Loucy (cell line): ENCODE results near the gene GIMAP8.

ENCODE experiments used
- H2AFZ ChIP-seq: fragments of 200-600 bp; sonication (generic); 2 replicates; pipeline ENCODE4 v1.6.0; 2016; ENCODE audit warnings: antibody characterized with exemption, mild to moderate bottlenecking, low read length, moderate library complexity
- H3F3A ChIP-seq: fragments of 200-600 bp; 2 replicates; pipeline ENCODE4 v1.6.0; 2016; ENCODE audit warnings: antibody characterized with exemption, low read depth, mild to moderate bottlenecking
- H3K27me3 ChIP-seq: fragments of 200-600 bp; sonication (generic); 2 replicates; pipeline ENCODE4 v1.6.1; 2014; ENCODE audit warnings: low read length, mild to moderate bottlenecking; ENCODE audit not compliant: insufficient read depth, poor library complexity, severe bottlenecking
- H3K36me3 ChIP-seq: fragments of 200-600 bp; sonication (generic); 2 replicates; pipeline ENCODE4 v1.6.1; 2016; ENCODE audit warnings: low read length; ENCODE audit not compliant: insufficient read depth
- H3K4me1 ChIP-seq: fragments of 200-600 bp; sonication (generic); 2 replicates; pipeline ENCODE4 v1.5.1; 2014; ENCODE audit warnings: low read length, mild to moderate bottlenecking; ENCODE audit not compliant: insufficient read depth, poor library complexity, severe bottlenecking
- H3K4me2 ChIP-seq: fragments of 200-600 bp; sonication (generic); 2 replicates; pipeline ENCODE4 v1.6.0; 2014; ENCODE audit warnings: antibody characterized with exemption, low read length, low read depth, mild to moderate bottlenecking; ENCODE audit not compliant: poor library complexity, severe bottlenecking
- H3K4me3 ChIP-seq: fragments of 200-600 bp; sonication (generic); 2 replicates; pipeline ENCODE4 v1.5.1; 2014; ENCODE audit warnings: low read length, mild to moderate bottlenecking, mixed read lengths; ENCODE audit not compliant: poor library complexity, severe bottlenecking
- H3K79me2 ChIP-seq: fragments of 200-600 bp; sonication (generic); 2 replicates; pipeline ENCODE4 v1.6.1; 2014; ENCODE audit warnings: low read length; ENCODE audit not compliant: insufficient read depth
- H3K9ac ChIP-seq: fragments of 200-600 bp; sonication (generic); 2 replicates; pipeline ENCODE4 v1.6.0; 2014; ENCODE audit warnings: mild to moderate bottlenecking, low read depth, low read length, moderate library complexity; ENCODE audit not compliant: poor library complexity, severe bottlenecking
- H3K9me2 ChIP-seq: fragments of 200-600 bp; sonication (generic); replicated peaks from 2 replicates; pipeline ENCODE4 v1.6.1; 2016; ENCODE audit warnings: low read depth, low read length, mixed read lengths
- H3K9me3 ChIP-seq: fragments of 200-600 bp; sonication (generic); 2 replicates; pipeline ENCODE4 v1.6.1; 2014; ENCODE audit warnings: mild to moderate bottlenecking, antibody characterized with exemption, low read length, low read depth; ENCODE audit not compliant: insufficient read depth
- H4K20me1 ChIP-seq: fragments of 200-600 bp; sonication (generic); 2 replicates; pipeline ENCODE4 v1.6.0; 2014; ENCODE audit warnings: antibody characterized with exemption, low read length, mild to moderate bottlenecking; ENCODE audit not compliant: insufficient read depth, poor library complexity, severe bottlenecking
- CTCF ChIP-seq: fragments of 200-600 bp; sonication (generic); conservative IDR thresholded peaks from 2 replicates; pipeline ENCODE4 v1.5.1; 2014; ENCODE audit warnings: mild to moderate bottlenecking, antibody characterized with exemption, low read length
- EZH2phosphoT487 ChIP-seq: fragments of 200-600 bp; IDR thresholded peaks from 2 replicates; pipeline ENCODE4 v1.6.1; 2018; ENCODE audit warnings: antibody characterized with exemption, mild to moderate bottlenecking, moderate library complexity, borderline replicate concordance

GIMAP8 gene

GRCh38 chr7:150435047-150435389 is 15.4 kb upstream of the GIMAP8 start:
- Histone ChIP-seq H3K4me3 (no peak overlapping the region), H3K9ac (no peak overlapping the region), H3K27me3 (no peaks in the 10 kb centered on the region), H3K9me2 (no peaks in the 10 kb centered on the region), H3K79me2 (no peaks in the 10 kb centered on the region), H3K9me3 (no peaks in the 10 kb centered on the region), H4K20me1 (no peaks in the 10 kb centered on the region), H3K36me3 (no peaks in the 10 kb centered on the region), H3K4me2 (no peak overlapping the region), H3K4me1 (peaks cover 7% of the 10 kb centered on the region), H2AFZ (no peak overlapping the region; the same call in 1 of the 2 replicates), H3F3A (no peaks in the 10 kb centered on the region)
- TF ChIP-seq CTCF (no peak), EZH2phosphoT487 (no peak)

- H4K20me1 ChIP-seq, result no peaks in the 10 kb centered on the region
- H3K4me3 ChIP-seq, result no peak overlapping the region
- H3K9me3 ChIP-seq, result no peaks in the 10 kb centered on the region
- no peak for TF ChIP-seq EZH2phosphoT487
- no peak for TF ChIP-seq CTCF
- H2AFZ ChIP-seq, result no peak overlapping the region; the same call in 1 of the 2 replicates
- no peak overlapping the region for H3K9ac ChIP-seq
- no peaks in the 10 kb centered on the region for H3F3A ChIP-seq
- H3K79me2 ChIP-seq, result no peaks in the 10 kb centered on the region
- H3K9me2 ChIP-seq, result no peaks in the 10 kb centered on the region
- no peaks in the 10 kb centered on the region for H3K27me3 ChIP-seq
- no peak overlapping the region for H3K4me2 ChIP-seq
- peaks cover 7% of the 10 kb centered on the region for H3K4me1 ChIP-seq
- H3K36me3 ChIP-seq, result no peaks in the 10 kb centered on the region
These were observed 14.9 kb upstream of the GIMAP8 start for GRCh38 chr7:150435390-150436073.

GRCh38 chr7:150439967-150440366 is 10.5 kb upstream of the GIMAP8 start:
- Histone ChIP-seq H3K79me2 (no peaks in the 10 kb centered on the region), H3K4me3 (no peak overlapping the region), H3K9ac (no peak overlapping the region), H2AFZ (no peak overlapping the region), H3K4me1 (peaks cover 5% of the 10 kb centered on the region), H3K9me2 (no peaks in the 10 kb centered on the region), H4K20me1 (no peaks in the 10 kb centered on the region), H3K36me3 (no peaks in the 10 kb centered on the region), H3K4me2 (no peak overlapping the region), H3F3A (no peaks in the 10 kb centered on the region), H3K27me3 (no peaks in the 10 kb centered on the region), H3K9me3 (no peaks in the 10 kb centered on the region)
- TF ChIP-seq CTCF (no peak), EZH2phosphoT487 (no peak)
